Kidney (tissue), 14 donors: ENCODE data around the gene KIAA0513. TPM values are rescaled to one million over a fixed set of nuclear protein-coding genes. Genes with fewer than 3 reads are reported as not detected.

Experiments used
- DNase-seq, 5 donors: peaks; one replicate each; pipeline ENCODE4 v3.0.0-alpha.2; 2013 to 2020
- FAIRE-seq: peaks from 2 replicates; lab custom pipeline; 2012; peaks lifted over from hg19 to GRCh38; lab: Jason Lieb, UNC
- H3K27ac ChIP-seq, 2 donors: one replicate each; pipeline ENCODE4 v1.7.0; 2013; ENCODE audit warnings: low read depth in 2 of 2, low read length in 2 of 2, inconsistent platforms in 1 of 2
- H3K27me3 ChIP-seq: one replicate; pipeline ENCODE4 v1.7.1; 2013; ENCODE audit warnings: low read length, inconsistent platforms; ENCODE audit not compliant: control insufficient read depth, insufficient read depth
- H3K36me3 ChIP-seq, 3 donors: one replicate each; pipeline versions ENCODE4 v1.7.0 to v1.7.1; 2013; ENCODE audit warnings: low read length in 3 of 3, control low read depth in 1 of 3, inconsistent platforms in 1 of 3; ENCODE audit not compliant: insufficient read depth in 3 of 3, control insufficient read depth in 2 of 3
- H3K4me1 ChIP-seq, 3 donors: one replicate each; pipeline versions ENCODE4 v1.7.0 to v1.7.1; 2013; ENCODE audit warnings: low read length in 3 of 3, inconsistent platforms in 1 of 3, low read depth in 1 of 3; ENCODE audit not compliant: control insufficient read depth in 2 of 3, insufficient read depth in 2 of 3
- H3K4me3 ChIP-seq, 3 donors: one replicate each; pipeline versions ENCODE4 v1.7.0 to v1.8.1; 2013; ENCODE audit warnings: low read length in 3 of 3, control low read depth in 1 of 3, inconsistent platforms in 1 of 3
- H3K9ac ChIP-seq, 3 donors: one replicate each; pipeline versions ENCODE4 v1.7.0 to v1.7.1; 2013; ENCODE audit warnings: low read length in 3 of 3, control low read depth in 1 of 3, inconsistent platforms in 1 of 3
- H3K9me3 ChIP-seq, 3 donors: one replicate each; pipeline versions ENCODE4 v1.7.0 to v1.7.1; 2013; ENCODE audit warnings: low read length in 3 of 3, control low read depth in 1 of 3, inconsistent platforms in 1 of 3; ENCODE audit not compliant: control insufficient read depth in 2 of 3, insufficient read depth in 1 of 3
- CTCF ChIP-seq: IDR thresholded peaks from 3 replicates; pipeline ENCODE4 v1.5.1; 2012; ENCODE audit warnings: mild to moderate bottlenecking, moderate library complexity, borderline replicate concordance; ENCODE audit not compliant: insufficient read depth; ENCODE audit errors: extremely low read depth
- intact Hi-C: fragments of 100-400 bp; cut with DNase I; formaldehyde crosslinking; loops from one replicate; pipeline ENCODE4 v1.11.1; 2022
- polyA plus RNA-seq: library from polyadenylated mRNA; stranded (reverse); fragments of 350-450 nt; fragmentation: Illumina TruSeq; extraction: RNeasy Lipid Tissue Mini Kit (QIAGEN cat#74804); gene quantifications from one replicate; pipeline ENCODE4 v1.2.3, GENCODE V29; 2014; ENCODE audit warnings: low read depth, low replicate concordance; ENCODE audit not compliant: insufficient read depth
- total RNA-seq: library from RNA; stranded (reverse); fragmentation: NEBNext Ultra II Directional; extraction: Animal tissue kit (Norgen Biotek cat#: 25700); gene quantifications from one replicate; pipeline ENCODE4 v1.2.1, GENCODE V29; 2021
- donor health status: control.
- donor health status: control.
- donor health status: control.
- donor health status: control.
- donor health status: control.
- donor health status: DM: yes; HTN: yes; CAD: no.
- donor health status: Normal renal cell carcinoma (clear cell type).

The KIAA0513 gene
- total and polyA plus RNA-seq, 2 donors from 2014 or later: 2.6 to 19.2 TPM

GRCh38 chr16:85042167-85042526, 14.6 kb downstream of the KIAA0513 start:
- no peak for TF ChIP-seq CTCF
- H3K27ac ChIP-seq: no peak overlapping the region
- peak in 1 of 5 donors; percentile 36 for DNase-seq

GRCh38 chr16:85042606-85043005, 15.0 kb downstream of the KIAA0513 start:
- Histone ChIP-seq H3K9me3 (no peaks in the 10 kb centered on the region), H3K4me1 (no peaks in the 10 kb centered on the region), H3K4me3 (no peak overlapping the region), H3K27ac (no peak overlapping the region), H3K9ac (no peak overlapping the region), H3K36me3 (no peaks in the 10 kb centered on the region), H3K27me3 (no peaks in the 10 kb centered on the region)
- FAIRE-seq (no peak), DNase-seq (no peak)
- intact Hi-C loops: no loop called here
- no peak for TF ChIP-seq CTCF

More at GRCh38 chr16:85042167-85042526, 14.6 kb downstream of the KIAA0513 start:
- no peak for FAIRE-seq
- Histone ChIP-seq H3K4me1 (no peaks in the 10 kb centered on the region), H3K9me3 (no peaks in the 10 kb centered on the region), H3K4me3 (no peak overlapping the region), H3K27me3 (no peaks in the 10 kb centered on the region), H3K36me3 (no peaks in the 10 kb centered on the region), H3K9ac (no peak overlapping the region)
- intact Hi-C loops: no loop called here

GRCh38 chr16:85045077-85045476, 17.5 kb downstream of the KIAA0513 start:
- H3K27ac ChIP-seq: no peak overlapping the region
- no peak overlapping the region for H3K9ac ChIP-seq
- DNase-seq (no peak), FAIRE-seq (no peak)
- intact Hi-C loops: no loop called here
- no peaks in the 10 kb centered on the region for H3K27me3 ChIP-seq
- no peak for TF ChIP-seq CTCF
- no peaks in the 10 kb centered on the region for H3K4me1 ChIP-seq
- H3K36me3 ChIP-seq: no peaks in the 10 kb centered on the region
- H3K4me3 ChIP-seq: no peak overlapping the region
- no peaks in the 10 kb centered on the region for H3K9me3 ChIP-seq
